HepG2 (cell line): ENCODE results near the gene SEC11A. TPM values are rescaled to one million over a fixed set of nuclear protein-coding genes. Genes with fewer than 3 reads are reported as not detected.

Experiments used
- AGO2 ChIP-seq: fragments of 200-400 bp; formaldehyde crosslinking; optimal IDR thresholded peaks from 2 replicates; pipeline ENCODE3; 2017; ENCODE audit warnings: mild to moderate bottlenecking, low read depth, low read length, moderate library complexity
- ASH2L ChIP-seq: fragments of 300-600, 200-600 bp; sonication (generic); IDR thresholded peaks from 2 replicates; pipeline ENCODE4 v1.7.0; 2017; ENCODE audit warnings: low read depth, mild to moderate bottlenecking, moderate library complexity, mixed read lengths, low read length; ENCODE audit not compliant: insufficient read length
- HBP1 ChIP-seq: IDR thresholded peaks from 2 replicates; pipeline ENCODE4 v1.6.1; 2016; ENCODE audit warnings: low read depth, control low read depth
- KMT2A ChIP-seq: sonication (generic); formaldehyde crosslinking; IDR thresholded peaks from 2 replicates; pipeline ENCODE4 v1.4.0; 2020; ENCODE audit warnings: missing genetic modification reagents
- NKX3-1 ChIP-seq: sonication (generic); formaldehyde crosslinking; IDR thresholded peaks from 2 replicates; pipeline ENCODE4 v1.5.0; 2020; ENCODE audit warnings: missing genetic modification reagents
- PLSCR1 ChIP-seq: sonication (generic); formaldehyde crosslinking; IDR thresholded peaks from 2 replicates; pipeline ENCODE4 v1.5.0; 2020; ENCODE audit warnings: missing genetic modification reagents, mild to moderate bottlenecking, borderline replicate concordance
- PRDM10 ChIP-seq: sonication (generic); formaldehyde crosslinking; IDR thresholded peaks from 2 replicates; pipeline ENCODE4 v1.4.0; 2020; ENCODE audit warnings: low read depth, missing genetic modification reagents
- RNF2 ChIP-seq: fragments of 450-650 bp; conservative IDR thresholded peaks from 2 replicates; pipeline ENCODE4 v1.6.1; 2016; ENCODE audit warnings: low read depth
- SAP130 ChIP-seq: IDR thresholded peaks from 2 replicates; pipeline ENCODE4 v1.6.1; 2016; ENCODE audit warnings: low read depth
- SNAPC4 ChIP-seq: sonication (generic); formaldehyde crosslinking; IDR thresholded peaks from 2 replicates; pipeline ENCODE4 v1.4.0; 2020; ENCODE audit warnings: mild to moderate bottlenecking, missing genetic modification reagents
- TARDBP ChIP-seq: sonication (generic); formaldehyde crosslinking; IDR thresholded peaks from 2 replicates; pipeline ENCODE4 v1.8.0; 2022; ENCODE audit warnings: mild to moderate bottlenecking, missing genetic modification reagents
- TP53 ChIP-seq: sonication (generic); formaldehyde crosslinking; conservative IDR thresholded peaks from 2 replicates; pipeline ENCODE4 v1.4.0; 2020; ENCODE audit warnings: missing genetic modification reagents
- ZNF335 ChIP-seq: sonication (generic); formaldehyde crosslinking; IDR thresholded peaks from 2 replicates; pipeline ENCODE4 v1.4.0; 2020; ENCODE audit warnings: missing genetic modification reagents
- ZNF672 ChIP-seq: sonication (generic); formaldehyde crosslinking; IDR thresholded peaks from 2 replicates; pipeline ENCODE4 v1.8.1; 2022; ENCODE audit warnings: missing genetic modification reagents
- ZSCAN21 ChIP-seq: sonication (generic); formaldehyde crosslinking; IDR thresholded peaks from 2 replicates; pipeline ENCODE4 v1.8.0; 2022; ENCODE audit warnings: mild to moderate bottlenecking, missing genetic modification reagents, moderate library complexity, borderline replicate concordance
- ZSCAN5A ChIP-seq: sonication (generic); formaldehyde crosslinking; IDR thresholded peaks from 2 replicates; pipeline ENCODE4 v1.8.0; 2022; ENCODE audit warnings: mild to moderate bottlenecking, missing genetic modification reagents, borderline replicate concordance
- polyA plus RNA-seq, 8 experiments: library from polyadenylated mRNA; depleted of rRNA in 3 of 8; stranded (reverse) in 7 of 8; unstranded in 1 of 8; fragments of >200 nt; fragmentation: Illumina TruSeq in 4 of 8; extraction: Trizol in 4 of 8; gene quantifications; 2 replicates each; pipeline versions ENCODE4 v1.2.1 to v1.2.3, GENCODE V29; 2011 to 2016; ENCODE audit warnings: low read depth in 4 of 8, missing spikeins in 1 of 8, mixed read lengths in 1 of 8; ENCODE audit not compliant: insufficient read depth in 1 of 8
- total RNA-seq, 5 experiments: library from RNA; depleted of rRNA; stranded (reverse); fragments of >200 nt; fragmentation: Illumina TruSeq; extraction: Trizol; gene quantifications; 2 replicates each; pipeline ENCODE4 v1.2.3, GENCODE V29; 2016; ENCODE audit warnings: low read depth in 1 of 5

The SEC11A gene
- total and polyA plus RNA-seq, 2 of the 13 experiments (the other 11 are each of a cell fraction or from before 2014, with no cell fraction given): 141 to 230 TPM

- peak; percentile 95 for TF ChIP-seq PRDM10 (CRISPR knock-in tag)
- peak; percentile 87 for TF ChIP-seq KMT2A (CRISPR knock-in tag)
- peak; percentile 74; the same call in 1 of the 2 replicates for TF ChIP-seq ZNF335
- TF ChIP-seq SAP130: peak; percentile 95
- no peak for TF ChIP-seq ZSCAN5A (CRISPR knock-in tag)
- 0 out of 2 replicates have a peak, but pooled peaks have one; percentile 36 for TF ChIP-seq TARDBP (CRISPR knock-in tag)
- peak; percentile 23 for TF ChIP-seq ZSCAN21 (CRISPR knock-in tag)
- TF ChIP-seq HBP1 (CRISPR knock-in tag): peak; percentile 61; the same call in 1 of the 2 replicates
- TF ChIP-seq RNF2: no peak
- TF ChIP-seq TP53 (CRISPR knock-in tag): 0 out of 2 replicates have a peak, but pooled peaks have one; percentile 48
- TF ChIP-seq PLSCR1 (CRISPR knock-in tag): no peak
- no peak for TF ChIP-seq ZNF672 (CRISPR knock-in tag)
- TF ChIP-seq SNAPC4 (CRISPR knock-in tag): peak; percentile 60; the same call in 1 of the 2 replicates
- TF ChIP-seq NKX3-1: peak; percentile 63; the same call in 1 of the 2 replicates
- TF ChIP-seq AGO2: peak; percentile 80
- peak; percentile 60 for TF ChIP-seq ASH2L
Measured at GRCh38 chr15:84653910-84654688, 61.8 kb downstream of the SEC11A start, which contains the start of gene WDR73 (continued).
